IPS-15b (cell line): ENCODE measurements around the gene NMNAT2.
"Not testable (repeated sequence)": the region's sequence is repeated elsewhere in the genome, so short reads cannot be mapped to it uniquely, and the experiment has no call there.

Experiments
- H3K27me3 ChIP-seq: one replicate; pipeline ENCODE4 v1.6.1; 2013; ENCODE audit warnings: low read length; ENCODE audit not compliant: control insufficient read depth, insufficient read depth
- H3K36me3 ChIP-seq: one replicate; pipeline ENCODE4 v1.6.1; 2013; ENCODE audit warnings: low read length; ENCODE audit not compliant: control insufficient read depth, insufficient read depth
- H3K4me1 ChIP-seq: one replicate; pipeline ENCODE4 v1.6.1; 2013; ENCODE audit warnings: mild to moderate bottlenecking, low read length; ENCODE audit not compliant: control insufficient read depth, insufficient read depth
- H3K4me3 ChIP-seq: one replicate; pipeline ENCODE4 v1.5.1; 2013; ENCODE audit warnings: low read depth, low read length
- H3K9ac ChIP-seq: one replicate; pipeline ENCODE4 v1.6.1; 2013; ENCODE audit warnings: low read depth, mild to moderate bottlenecking, low read length
- H3K9me3 ChIP-seq: one replicate; pipeline ENCODE4 v1.6.1; 2013; ENCODE audit warnings: mild to moderate bottlenecking, low read length; ENCODE audit not compliant: control insufficient read depth, insufficient read depth

NMNAT2 gene

DNA sequence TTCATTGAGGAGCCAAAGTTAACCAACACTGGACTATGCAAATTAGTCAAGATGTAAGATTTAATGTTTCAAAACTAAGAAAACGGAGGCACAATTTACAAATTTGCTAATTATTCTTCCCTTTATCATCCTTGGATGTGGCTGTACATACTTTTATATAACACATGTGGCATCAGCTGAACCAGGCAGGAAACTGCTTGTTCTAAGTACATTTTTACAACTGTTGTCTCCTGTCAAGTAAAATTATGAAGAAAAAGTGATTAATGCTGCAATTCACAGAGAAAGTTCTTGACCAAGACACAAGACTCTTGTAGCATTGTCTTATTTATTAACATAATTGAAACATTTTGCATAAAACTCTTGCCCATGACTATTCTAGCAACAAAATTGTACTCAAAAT is 170.2 kb downstream of the NMNAT2 start:
- Histone ChIP-seq H3K4me3 (no peak overlapping the region), H3K9me3 (no peaks in the 10 kb centered on the region), H3K36me3 (no peaks in the 10 kb centered on the region), H3K27me3 (no peaks in the 10 kb centered on the region), H3K4me1 (no peaks in the 10 kb centered on the region), H3K9ac (no peak overlapping the region)

DNA sequence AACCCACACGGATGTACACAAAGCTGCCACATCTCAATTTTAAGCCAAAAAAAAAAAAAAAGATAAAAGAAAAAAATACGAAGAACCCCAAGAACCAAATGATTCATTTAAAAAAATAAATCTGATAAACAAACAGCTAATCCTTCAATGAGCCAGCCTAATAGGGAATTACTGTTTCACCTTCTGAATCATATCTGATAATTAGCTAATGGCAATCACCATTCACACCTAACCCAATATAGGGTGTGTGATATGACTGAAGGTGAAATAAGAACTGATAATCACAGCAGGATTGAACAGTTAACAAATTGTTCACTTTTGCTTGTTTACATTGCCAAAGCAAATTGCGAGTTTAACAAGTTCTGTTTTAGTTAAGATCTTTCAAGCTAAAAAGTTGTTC is 170.7 kb downstream of the NMNAT2 start:
- Histone ChIP-seq H3K36me3 (no peaks in the 10 kb centered on the region), H3K4me1 (no peaks in the 10 kb centered on the region), H3K9me3 (no peaks in the 10 kb centered on the region), H3K4me3 (no peak overlapping the region), H3K27me3 (no peaks in the 10 kb centered on the region), H3K9ac (no peak overlapping the region)

DNA sequence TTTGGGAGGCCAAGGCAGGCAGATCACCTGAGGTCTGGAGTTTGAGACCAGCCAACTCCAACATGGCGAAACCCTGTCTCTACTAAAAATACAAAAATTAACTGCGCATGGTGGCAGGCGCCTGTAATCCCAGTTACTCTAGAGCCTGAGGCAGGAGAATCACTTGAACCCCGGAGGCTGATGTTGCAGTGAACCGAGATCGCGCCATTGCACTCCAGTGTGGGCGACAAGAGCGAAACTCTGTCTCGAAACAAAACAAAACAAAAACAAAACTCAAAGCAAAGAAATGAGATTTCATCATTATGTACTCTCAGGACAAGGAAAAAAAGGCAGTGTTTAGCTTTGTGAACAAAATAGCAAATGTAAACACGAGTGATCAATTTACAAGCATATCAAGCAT is 171.1 kb downstream of the NMNAT2 start:
- Histone ChIP-seq H3K36me3 (no peaks in the 10 kb centered on the region), H3K4me3 (no peak overlapping the region), H3K4me1 (no peaks in the 10 kb centered on the region), H3K9ac (no peak overlapping the region), H3K9me3 (no peaks in the 10 kb centered on the region), H3K27me3 (no peaks in the 10 kb centered on the region)

DNA sequence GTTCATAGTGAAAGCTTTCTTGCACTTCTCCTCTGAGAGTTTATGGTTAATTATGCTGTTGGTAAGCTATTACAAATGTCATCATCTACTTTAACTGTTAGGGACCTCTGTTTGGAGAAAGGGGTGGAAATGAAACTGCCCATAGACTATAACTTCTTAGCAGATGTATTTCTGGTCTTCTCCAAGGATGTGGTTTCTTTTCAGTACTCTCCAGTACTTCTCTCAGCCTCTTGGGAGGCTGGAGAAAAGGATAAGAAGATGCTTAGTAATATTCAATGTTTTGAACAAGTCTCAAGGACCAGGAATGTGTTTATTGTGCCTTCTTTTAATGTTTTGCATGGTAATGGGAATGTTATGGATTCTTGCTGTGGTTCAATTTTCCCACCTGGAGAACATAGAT is 171.7 kb downstream of the NMNAT2 start:
- Histone ChIP-seq H3K36me3 (no peaks in the 10 kb centered on the region), H3K4me3 (no peak overlapping the region)

DNA sequence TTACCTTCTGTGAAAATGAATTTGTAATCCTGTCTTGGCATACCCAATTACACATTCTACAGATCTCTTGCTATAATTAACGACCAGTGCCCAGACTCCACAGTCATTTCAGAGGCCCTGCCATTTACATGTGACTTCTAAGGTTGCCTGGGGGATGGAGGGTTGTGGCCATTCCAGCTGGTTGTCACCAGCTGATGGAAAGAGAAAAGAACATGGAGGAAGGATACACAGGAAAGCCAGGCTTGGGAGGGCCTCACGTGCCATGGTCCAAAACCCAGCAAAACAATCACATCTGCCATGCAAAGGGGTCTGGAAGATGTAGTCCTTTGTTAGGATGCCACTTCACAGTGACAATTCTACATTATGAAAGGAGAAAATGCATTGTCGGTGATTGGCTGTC is 172.8 kb downstream of the NMNAT2 start:
- H3K9ac ChIP-seq: no peak overlapping the region
- H3K4me1 ChIP-seq: no peaks in the 10 kb centered on the region
- H3K27me3 ChIP-seq: no peaks in the 10 kb centered on the region
- no peak overlapping the region for H3K4me3 ChIP-seq
- H3K9me3 ChIP-seq: no peaks in the 10 kb centered on the region
- H3K36me3 ChIP-seq: no peaks in the 10 kb centered on the region

More for the DNA sequence above, 171.7 kb downstream of the NMNAT2 start:
- Histone ChIP-seq H3K4me1 (no peaks in the 10 kb centered on the region), H3K27me3 (no peaks in the 10 kb centered on the region), H3K9ac (no peak overlapping the region), H3K9me3 (no peaks in the 10 kb centered on the region)

DNA sequence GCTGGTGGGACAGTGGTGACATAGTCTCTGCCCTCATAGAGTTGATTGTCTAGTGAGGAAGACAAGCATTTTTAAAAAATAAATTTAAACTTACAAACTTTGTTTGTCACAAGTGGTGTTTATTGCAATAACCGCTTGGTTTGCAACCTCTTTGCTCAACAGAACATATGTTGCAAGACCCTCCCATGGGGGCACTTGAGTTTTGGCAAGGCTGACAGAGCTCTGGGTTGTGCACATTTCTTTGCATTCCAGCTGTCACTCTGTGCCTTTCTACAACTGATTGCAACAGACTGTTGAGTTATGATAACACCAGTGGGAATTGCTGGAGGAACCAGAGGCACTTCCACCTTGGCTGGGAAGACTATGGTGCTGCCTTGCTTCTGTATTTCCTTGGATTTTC is 173.7 kb downstream of the NMNAT2 start:
- Histone ChIP-seq H3K27me3 (no peaks in the 10 kb centered on the region), H3K4me3 (no peak overlapping the region), H3K9me3 (no peaks in the 10 kb centered on the region), H3K9ac (no peak overlapping the region), H3K4me1 (no peaks in the 10 kb centered on the region), H3K36me3 (peaks cover 3% of the 10 kb centered on the region)

DNA sequence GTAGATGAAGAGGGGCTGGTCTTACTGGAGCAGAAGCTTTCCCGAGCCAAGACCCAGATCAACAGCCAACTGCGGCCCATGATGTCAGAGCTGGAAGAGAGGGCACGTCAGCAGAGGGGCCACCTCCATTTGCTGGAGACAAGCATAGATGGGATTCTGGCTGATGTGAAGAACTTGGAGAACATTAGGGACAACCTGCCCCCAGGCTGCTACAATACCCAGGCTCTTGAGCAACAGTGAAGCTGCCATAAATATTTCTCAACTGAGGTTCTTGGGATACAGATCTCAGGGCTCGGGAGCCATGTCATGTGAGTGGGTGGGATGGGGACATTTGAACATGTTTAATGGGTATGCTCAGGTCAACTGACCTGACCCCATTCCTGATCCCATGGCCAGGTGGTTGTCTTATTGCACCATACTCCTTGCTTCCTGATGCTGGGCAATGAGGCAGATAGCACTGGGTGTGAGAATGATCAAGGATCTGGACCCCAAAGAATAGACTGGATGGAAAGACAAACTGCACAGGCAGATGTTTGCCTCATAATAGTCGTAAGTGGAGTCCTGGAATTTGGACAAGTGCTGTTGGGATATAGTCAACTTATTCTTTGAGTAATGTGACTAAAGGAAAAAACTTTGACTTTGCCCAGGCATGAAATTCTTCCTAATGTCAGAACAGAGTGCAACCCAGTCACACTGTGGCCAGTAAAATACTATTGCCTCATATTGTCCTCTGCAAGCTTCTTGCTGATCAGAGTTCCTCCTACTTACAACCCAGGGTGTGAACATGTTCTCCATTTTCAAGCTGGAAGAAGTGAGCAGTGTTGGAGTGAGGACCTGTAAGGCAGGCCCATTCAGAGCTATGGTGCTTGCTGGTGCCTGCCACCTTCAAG is 174.8 kb downstream of the NMNAT2 start:
- Histone ChIP-seq H3K4me1 (no peaks in the 10 kb centered on the region), H3K4me3 (no peak overlapping the region), H3K36me3 (peaks cover 3% of the 10 kb centered on the region), H3K9ac (no peak overlapping the region), H3K27me3 (no peaks in the 10 kb centered on the region), H3K9me3 (no peaks in the 10 kb centered on the region)

DNA sequence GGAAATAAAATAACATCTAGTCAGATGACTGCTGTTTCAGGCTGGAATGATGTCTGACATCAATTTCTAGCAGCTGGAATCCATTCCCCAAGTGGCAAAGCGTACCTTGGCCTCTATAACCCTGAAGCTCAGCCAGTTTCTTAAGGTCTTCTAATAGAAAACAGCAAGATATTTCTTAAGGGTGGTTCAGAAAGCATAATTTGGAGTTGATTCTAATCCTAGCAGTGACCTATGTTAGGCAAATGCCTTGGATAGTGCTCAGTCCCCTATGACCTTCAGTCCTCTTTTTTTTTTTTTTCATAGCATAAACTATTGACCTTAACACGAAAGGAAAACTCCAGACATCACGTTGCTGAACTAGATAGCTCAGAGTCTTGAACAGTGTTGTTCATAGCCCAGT is 175.6 kb downstream of the NMNAT2 start:
- Histone ChIP-seq H3K27me3 (no peaks in the 10 kb centered on the region), H3K9me3 (no peaks in the 10 kb centered on the region), H3K4me1 (no peaks in the 10 kb centered on the region), H3K4me3 (no peak overlapping the region), H3K36me3 (peaks cover 3% of the 10 kb centered on the region), H3K9ac (no peak overlapping the region)

DNA sequence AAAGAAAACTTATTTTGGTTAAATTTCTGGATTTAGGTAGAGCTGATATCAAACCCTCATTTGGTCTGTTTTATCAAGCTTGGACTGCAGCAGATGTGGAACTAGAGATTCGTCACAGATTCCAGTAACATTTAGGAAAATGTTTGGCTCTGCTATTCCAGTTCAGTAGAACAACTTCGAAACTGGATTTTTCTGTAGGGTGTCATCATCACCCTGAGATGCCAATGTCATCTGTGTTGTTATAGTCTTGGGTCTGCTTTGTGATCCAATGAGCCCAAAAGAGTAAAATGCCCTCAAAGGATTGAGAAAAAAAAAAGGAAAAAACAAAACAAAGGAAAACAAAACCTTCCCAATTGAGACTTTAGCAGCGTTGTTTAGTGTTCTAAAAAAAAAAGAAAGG is 176.7 kb downstream of the NMNAT2 start:
- Histone ChIP-seq H3K4me3 (no peak overlapping the region), H3K9me3 (no peaks in the 10 kb centered on the region), H3K4me1 (no peaks in the 10 kb centered on the region), H3K36me3 (peaks cover 3% of the 10 kb centered on the region), H3K9ac (no peak overlapping the region), H3K27me3 (no peaks in the 10 kb centered on the region)

DNA sequence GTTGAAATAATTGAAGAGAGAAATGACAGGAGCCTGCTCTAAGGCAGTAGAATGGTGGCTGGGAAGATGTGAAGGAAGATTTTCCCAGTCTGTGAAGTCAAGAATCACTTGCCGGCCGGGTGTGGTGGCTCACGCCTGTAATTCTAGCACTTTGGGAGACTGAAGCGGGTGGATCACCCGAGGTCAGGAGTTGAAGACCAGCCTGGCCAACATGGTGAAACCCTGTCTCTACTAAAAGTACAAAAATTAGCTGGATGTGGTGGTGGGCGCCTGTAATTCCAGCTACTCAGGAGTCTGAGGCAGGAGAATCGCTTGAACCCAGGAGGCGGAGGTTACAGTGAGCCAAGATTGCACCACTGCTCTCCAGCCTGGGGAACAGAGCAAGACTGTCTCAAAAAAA is 177.3 kb downstream of the NMNAT2 start:
- H3K4me3 ChIP-seq, H3K4me1 ChIP-seq, H3K27me3 ChIP-seq, H3K36me3 ChIP-seq, H3K9ac ChIP-seq, H3K9me3 ChIP-seq: not testable (repeated sequence)

DNA sequence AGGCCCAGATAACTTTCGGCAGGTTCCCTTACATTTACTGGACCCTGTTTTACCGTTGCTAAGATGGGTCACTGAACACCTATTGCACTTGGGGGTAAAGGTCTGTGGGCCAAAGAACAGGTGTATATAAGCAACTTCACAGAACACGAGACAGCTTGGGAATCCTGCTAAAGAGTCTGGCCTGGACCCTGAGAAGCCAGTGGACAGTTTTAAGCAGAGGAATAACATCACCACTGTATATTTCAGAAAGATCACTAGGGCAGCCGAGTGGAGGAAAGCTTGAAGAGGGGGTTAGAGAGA is 177.7 kb downstream of the NMNAT2 start:
- peaks cover 3% of the 10 kb centered on the region for H3K36me3 ChIP-seq
- no peaks in the 10 kb centered on the region for H3K9me3 ChIP-seq

DNA sequence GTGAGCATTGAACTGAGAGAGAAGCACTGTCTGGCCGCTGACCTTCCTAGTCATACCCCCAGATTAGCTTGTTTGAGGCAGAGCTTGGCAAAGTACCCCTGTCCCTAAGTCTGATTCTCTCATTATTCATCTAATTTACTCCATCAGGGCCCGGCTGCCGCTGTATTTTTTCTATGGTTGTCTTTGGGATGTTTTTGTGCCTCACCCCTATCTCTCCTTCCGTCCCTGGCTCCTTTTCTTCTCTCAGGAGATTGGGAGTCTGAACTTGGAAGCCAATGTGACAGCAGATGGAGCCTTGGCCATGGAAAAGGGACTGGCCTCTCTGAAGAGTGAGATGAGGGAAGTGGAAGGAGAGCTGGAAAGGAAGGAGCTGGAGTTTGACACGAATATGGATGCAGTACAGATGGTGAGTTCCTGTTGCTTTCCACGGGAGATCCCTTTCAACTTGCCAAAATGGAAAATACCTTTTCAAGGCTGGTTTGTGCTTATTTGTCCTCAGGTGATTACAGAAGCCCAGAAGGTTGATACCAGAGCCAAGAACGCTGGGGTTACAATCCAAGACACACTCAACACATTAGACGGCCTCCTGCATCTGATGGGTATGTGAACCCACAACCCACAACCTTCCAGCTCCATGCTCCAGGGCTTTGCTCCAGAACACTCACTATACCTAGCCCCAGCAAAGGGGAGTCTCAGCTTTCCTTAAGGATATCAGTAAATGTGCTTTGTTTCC is 178.2 kb downstream of the NMNAT2 start:
- Histone ChIP-seq H3K9ac (no peak overlapping the region), H3K9me3 (no peaks in the 10 kb centered on the region), H3K4me1 (peaks cover 7% of the 10 kb centered on the region), H3K4me3 (no peak overlapping the region), H3K27me3 (no peaks in the 10 kb centered on the region), H3K36me3 (peaks cover 3% of the 10 kb centered on the region)

More for the DNA sequence above, 177.7 kb downstream of the NMNAT2 start:
- Histone ChIP-seq H3K9ac (no peak overlapping the region), H3K4me3 (no peak overlapping the region), H3K27me3 (no peaks in the 10 kb centered on the region), H3K4me1 (peaks cover 2% of the 10 kb centered on the region)
